Measurements from ENCODE around the gene SCN11A. TPM values are rescaled to one million over a fixed set of nuclear protein-coding genes. Genes with fewer than 3 reads are reported as not detected.

The SCN11A gene
- polyA plus RNA-seq, 2 of the 4 experiments (the other 2 are of a cell fraction), result 0.01 TPM; not detected in 1

DNA sequence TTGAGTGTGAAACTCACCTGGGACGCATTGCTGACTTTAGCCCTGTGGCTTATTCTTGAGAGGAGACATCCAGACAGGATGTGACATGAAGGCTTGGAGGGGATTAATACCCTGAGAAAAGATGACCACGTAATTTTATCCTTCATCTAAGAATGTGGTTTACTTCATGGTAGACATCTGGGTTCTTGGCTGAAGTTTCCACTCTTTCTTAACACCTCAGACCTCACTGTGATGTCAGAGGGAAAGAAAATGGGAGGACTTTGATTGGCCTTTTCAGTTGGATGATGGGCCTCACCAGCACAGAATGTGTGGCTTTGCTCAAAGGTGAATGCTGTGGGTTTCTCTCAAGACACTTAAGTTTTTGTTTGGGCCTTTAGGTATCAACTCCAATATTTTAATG lies 39.2 kb upstream of the SCN11A start:
- H3K9me3 ChIP-seq, result no peaks in the 10 kb centered on the region
- POLR2A ChIA-PET, result no interaction called here
- H3K27ac ChIP-seq, result no peak overlapping the region
- DNase-seq (ENCODE audit: low read depth in 1 of 2, low spot score in 1 of 2) (no peak), ATAC-seq (no peak), FAIRE-seq (no peak)
- H3K4me2 ChIP-seq, result no peak overlapping the region
- H3K4me1 ChIP-seq, result no peaks in the 10 kb centered on the region
- CTCF ChIA-PET, result interaction anchor here (1.4 kb wide), 1 partner anchor 36 kb away, joined by 3 read pairs; no protein-coding TSS in a partner anchor
- 80% methylated on average over 2 of the region's 2 CpGs for WGBS (ENCODE audit: missing lambda C conversion rate)
- TF ChIP-seq MAZ (IDR thresholded peaks at IDR 0.05; ENCODE audit: borderline replicate concordance, low read depth, low read length), result no peak
- TF ChIP-seq, protein P1, sequence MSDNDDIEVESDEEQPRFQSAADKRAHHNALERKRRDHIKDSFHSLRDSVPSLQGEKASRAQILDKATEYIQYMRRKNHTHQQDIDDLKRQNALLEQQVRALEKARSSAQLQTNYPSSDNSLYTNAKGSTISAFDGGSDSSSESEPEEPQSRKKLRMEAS (IDR thresholded peaks at IDR 0.05), result no peak
- TF ChIP-seq JUN (IDR thresholded peaks at IDR 0.05), result no peak
- TF ChIP-seq, protein P2, sequence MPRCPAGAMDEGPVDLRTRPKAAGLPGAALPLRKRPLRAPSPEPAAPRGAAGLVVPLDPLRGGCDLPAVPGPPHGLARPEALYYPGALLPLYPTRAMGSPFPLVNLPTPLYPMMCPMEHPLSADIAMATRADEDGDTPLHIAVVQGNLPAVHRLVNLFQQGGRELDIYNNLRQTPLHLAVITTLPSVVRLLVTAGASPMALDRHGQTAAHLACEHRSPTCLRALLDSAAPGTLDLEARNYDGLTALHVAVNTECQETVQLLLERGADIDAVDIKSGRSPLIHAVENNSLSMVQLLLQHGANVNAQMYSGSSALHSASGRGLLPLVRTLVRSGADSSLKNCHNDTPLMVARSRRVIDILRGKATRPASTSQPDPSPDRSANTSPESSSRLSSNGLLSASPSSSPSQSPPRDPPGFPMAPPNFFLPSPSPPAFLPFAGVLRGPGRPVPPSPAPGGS (IDR thresholded peaks at IDR 0.05), result no peak
- TF ChIP-seq, protein P3, sequence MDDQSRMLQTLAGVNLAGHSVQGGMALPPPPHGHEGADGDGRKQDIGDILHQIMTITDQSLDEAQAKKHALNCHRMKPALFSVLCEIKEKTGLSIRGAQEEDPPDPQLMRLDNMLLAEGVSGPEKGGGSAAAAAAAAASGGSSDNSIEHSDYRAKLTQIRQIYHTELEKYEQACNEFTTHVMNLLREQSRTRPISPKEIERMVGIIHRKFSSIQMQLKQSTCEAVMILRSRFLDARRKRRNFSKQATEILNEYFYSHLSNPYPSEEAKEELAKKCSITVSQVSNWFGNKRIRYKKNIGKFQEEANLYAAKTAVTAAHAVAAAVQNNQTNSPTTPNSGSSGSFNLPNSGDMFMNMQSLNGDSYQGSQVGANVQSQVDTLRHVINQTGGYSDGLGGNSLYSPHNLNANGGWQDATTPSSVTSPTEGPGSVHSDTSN (IDR thresholded peaks at IDR 0.05), result no peak
- TF ChIP-seq POLR2AphosphoS2 (conservative IDR thresholded peaks at IDR 0.05; ENCODE audit: low read length), result no peak
- TF ChIP-seq HOXB5 (CRISPR knock-in tag; IDR thresholded peaks at IDR 0.05), result no peak
- no peak for TF ChIP-seq BHLHE40 (IDR thresholded peaks at IDR 0.05; ENCODE audit: low read depth, low read length)
- no peak for TF ChIP-seq KDM1A (IDR thresholded peaks at IDR 0.05; ENCODE audit: low read depth)
- H3K4me3 ChIP-seq, result no peak overlapping the region

DNA sequence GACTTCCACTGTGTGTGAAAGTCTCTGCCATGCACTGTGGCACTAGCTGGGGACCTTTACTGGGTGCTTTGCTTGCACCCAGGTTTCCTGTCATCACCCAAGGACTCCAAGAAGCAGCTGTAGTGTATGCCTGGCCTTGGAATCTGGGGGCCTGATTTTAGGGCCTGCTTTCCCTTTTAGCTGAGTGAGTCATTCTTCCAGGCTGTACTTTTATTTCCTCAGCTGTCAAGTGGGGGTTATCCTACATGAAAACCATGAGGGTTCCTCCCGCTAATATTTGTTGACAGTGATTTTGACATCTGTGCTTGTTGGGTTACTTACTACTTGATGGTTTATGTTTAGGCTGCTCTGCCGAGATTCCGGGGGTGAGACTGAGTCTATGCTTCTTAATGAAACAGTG lies 37.1 kb upstream of the SCN11A start:
- Histone ChIP-seq H3K27ac (no peak overlapping the region), H3K4me1 (no peaks in the 10 kb centered on the region), H3K9me3 (no peaks in the 10 kb centered on the region), H3K4me3 (no peak overlapping the region), H3K4me2 (no peak overlapping the region)
- WGBS (ENCODE audit: missing lambda C conversion rate), result 85% methylated on average over 3 of the region's 3 CpGs
- ChIA-PET POLR2A (no interaction called here), CTCF (interaction anchor here (1.0 to 1.5 kb wide), 4 partner anchors 38 to 200 kb away, joined by 3 to 7 read pairs (median 4); partner anchors contain the start of gene XIRP1)
- no peak for DNase-seq (ENCODE audit: low read depth in 1 of 2, low spot score in 1 of 2)
- TF ChIP-seq POLR2AphosphoS2 (conservative IDR thresholded peaks at IDR 0.05; ENCODE audit: low read length) (no peak), RNF2 (IDR thresholded peaks at IDR 0.05; ENCODE audit: borderline replicate concordance, low read depth) (no peak), NR3C1 (IDR thresholded peaks at IDR 0.05) (no peak), CHD2 (IDR thresholded peaks at IDR 0.05; ENCODE audit: low read length, partially characterized antibody) (no peak), RFX5 (IDR thresholded peaks at IDR 0.05) (no peak), CBX8 (IDR thresholded peaks at IDR 0.05) (no peak), MAFK (IDR thresholded peaks at IDR 0.05; ENCODE audit: partially characterized antibody) (no peak), MAZ (IDR thresholded peaks at IDR 0.05; ENCODE audit: borderline replicate concordance, low read depth, low read length) (no peak), ESRRA (IDR thresholded peaks at IDR 0.05; ENCODE audit: borderline replicate concordance, low read length) (no peak), CEBPB (IDR thresholded peaks at IDR 0.05) (no peak), KDM5A (IDR thresholded peaks at IDR 0.05) (no peak), HOXB5 (CRISPR knock-in tag; IDR thresholded peaks at IDR 0.05) (no peak), POLR2A (IDR thresholded peaks at IDR 0.05; ENCODE audit: low read length) (no peak), JUNB (IDR thresholded peaks at IDR 0.05) (no peak), HOXA7 (CRISPR knock-in tag; IDR thresholded peaks at IDR 0.05) (no peak), HDAC2 (IDR thresholded peaks at IDR 0.05) (no peak), EHF (CRISPR knock-in tag; IDR thresholded peaks at IDR 0.05) (no peak)
- TF ChIP-seq, protein P3 (IDR thresholded peaks at IDR 0.05), result no peak
- ATAC-seq, result no peak
- no peak for FAIRE-seq

DNA sequence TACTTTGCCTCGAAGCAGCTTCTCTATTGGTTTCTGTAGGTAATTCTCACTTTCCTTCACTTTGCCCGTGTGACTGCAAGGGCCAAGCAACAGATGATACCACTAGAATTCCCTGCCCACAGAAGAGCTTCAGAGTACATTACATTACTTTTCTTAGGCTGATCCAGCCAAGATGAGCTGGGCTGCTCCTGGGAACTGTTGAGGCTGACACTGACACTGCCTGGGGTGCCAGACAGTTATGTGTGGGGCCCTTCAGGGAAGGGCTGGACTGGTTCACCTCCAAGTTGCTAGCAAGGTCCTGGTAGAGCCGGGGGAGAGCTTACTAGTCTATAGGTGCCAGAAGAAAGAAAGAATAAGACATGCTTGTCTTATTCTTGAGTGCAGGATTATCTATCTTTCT lies 36.7 kb upstream of the SCN11A start:
- H3K4me2 ChIP-seq, result no peak overlapping the region
- ATAC-seq, result no peak
- no peaks in the 10 kb centered on the region for H3K4me1 ChIP-seq
- no peak for FAIRE-seq
- ChIA-PET POLR2A (no interaction called here), CTCF (interaction anchor here (1.0 to 1.5 kb wide), 4 partner anchors 38 to 200 kb away, joined by 3 to 7 read pairs (median 4); partner anchors contain the start of gene XIRP1)
- H3K4me3 ChIP-seq, result no peak overlapping the region
- DNase-seq (ENCODE audit: low read depth in 1 of 2, low spot score in 1 of 2), result no peak
- H3K27ac ChIP-seq, result no peak overlapping the region
- no peaks in the 10 kb centered on the region for H3K9me3 ChIP-seq
- WGBS (ENCODE audit: missing lambda C conversion rate), result 97% methylated on average over 3 of the region's 3 CpGs
- TF ChIP-seq, protein P4, sequence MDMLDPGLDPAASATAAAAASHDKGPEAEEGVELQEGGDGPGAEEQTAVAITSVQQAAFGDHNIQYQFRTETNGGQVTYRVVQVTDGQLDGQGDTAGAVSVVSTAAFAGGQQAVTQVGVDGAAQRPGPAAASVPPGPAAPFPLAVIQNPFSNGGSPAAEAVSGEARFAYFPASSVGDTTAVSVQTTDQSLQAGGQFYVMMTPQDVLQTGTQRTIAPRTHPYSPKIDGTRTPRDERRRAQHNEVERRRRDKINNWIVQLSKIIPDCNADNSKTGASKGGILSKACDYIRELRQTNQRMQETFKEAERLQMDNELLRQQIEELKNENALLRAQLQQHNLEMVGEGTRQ (IDR thresholded peaks at IDR 0.05), result no peak
- TF ChIP-seq RCOR1 (IDR thresholded peaks at IDR 0.05; ENCODE audit: low read depth, low read length) (no peak), EHMT2 (IDR thresholded peaks at IDR 0.05; ENCODE audit: low read depth) (no peak), EP300 (IDR thresholded peaks at IDR 0.05) (no peak), FOSB (CRISPR knock-in tag; IDR thresholded peaks at IDR 0.05) (no peak), CHD4 (IDR thresholded peaks at IDR 0.05; ENCODE audit: borderline replicate concordance) (no peak)
- TF ChIP-seq, protein P5, sequence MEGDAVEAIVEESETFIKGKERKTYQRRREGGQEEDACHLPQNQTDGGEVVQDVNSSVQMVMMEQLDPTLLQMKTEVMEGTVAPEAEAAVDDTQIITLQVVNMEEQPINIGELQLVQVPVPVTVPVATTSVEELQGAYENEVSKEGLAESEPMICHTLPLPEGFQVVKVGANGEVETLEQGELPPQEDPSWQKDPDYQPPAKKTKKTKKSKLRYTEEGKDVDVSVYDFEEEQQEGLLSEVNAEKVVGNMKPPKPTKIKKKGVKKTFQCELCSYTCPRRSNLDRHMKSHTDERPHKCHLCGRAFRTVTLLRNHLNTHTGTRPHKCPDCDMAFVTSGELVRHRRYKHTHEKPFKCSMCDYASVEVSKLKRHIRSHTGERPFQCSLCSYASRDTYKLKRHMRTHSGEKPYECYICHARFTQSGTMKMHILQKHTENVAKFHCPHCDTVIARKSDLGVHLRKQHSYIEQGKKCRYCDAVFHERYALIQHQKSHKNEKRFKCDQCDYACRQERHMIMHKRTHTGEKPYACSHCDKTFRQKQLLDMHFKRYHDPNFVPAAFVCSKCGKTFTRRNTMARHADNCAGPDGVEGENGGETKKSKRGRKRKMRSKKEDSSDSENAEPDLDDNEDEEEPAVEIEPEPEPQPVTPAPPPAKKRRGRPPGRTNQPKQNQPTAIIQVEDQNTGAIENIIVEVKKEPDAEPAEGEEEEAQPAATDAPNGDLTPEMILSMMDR (IDR thresholded peaks at IDR 0.05), result no peak
- TF ChIP-seq, protein P3 (IDR thresholded peaks at IDR 0.05), result no peak

All from A549 (cell line).